ENCODE results near the gene KCNMA1.

Gene KCNMA1

DNA sequence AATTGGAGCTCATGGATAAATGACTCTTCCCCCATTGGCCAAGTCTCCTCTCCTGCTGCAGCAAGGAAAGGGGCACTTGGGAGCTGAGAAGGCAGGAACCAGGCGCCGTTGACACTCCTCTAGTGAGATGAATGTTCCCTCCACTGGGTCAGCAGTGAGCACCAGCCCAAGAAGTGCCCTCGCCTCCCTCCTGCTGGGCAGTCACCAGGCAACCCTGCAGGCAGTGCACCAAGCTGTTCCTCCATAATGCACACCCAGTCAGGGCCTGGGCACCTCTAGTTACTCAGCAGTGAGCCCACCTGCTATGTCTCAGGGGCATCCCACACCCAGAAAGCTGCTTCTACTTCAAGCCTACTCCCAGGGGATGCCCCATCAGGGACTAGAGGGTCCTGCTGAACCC, 84.3 kb downstream of the KCNMA1 start:
- no peak for DNase-seq

DNA sequence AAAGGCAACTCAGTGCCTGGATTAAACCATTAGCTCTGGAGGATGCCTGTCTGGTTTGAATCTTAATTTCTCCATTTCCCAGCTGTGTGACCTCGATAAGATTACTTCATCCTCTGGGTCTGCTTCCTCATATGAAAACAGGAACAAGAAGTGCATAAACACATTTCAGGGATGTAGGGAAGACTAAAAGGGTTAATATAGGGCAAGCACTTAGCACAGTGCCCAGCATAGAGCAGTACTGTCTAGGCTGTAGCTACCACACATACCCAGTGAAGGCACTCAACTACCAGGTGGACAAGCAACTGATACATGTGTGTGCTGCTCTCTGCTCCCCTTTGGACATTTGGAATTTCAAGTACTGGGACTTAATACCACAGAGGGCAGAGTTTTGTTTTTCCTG, 85.4 kb downstream of the KCNMA1 start:
- DNase-seq = no peak

DNA sequence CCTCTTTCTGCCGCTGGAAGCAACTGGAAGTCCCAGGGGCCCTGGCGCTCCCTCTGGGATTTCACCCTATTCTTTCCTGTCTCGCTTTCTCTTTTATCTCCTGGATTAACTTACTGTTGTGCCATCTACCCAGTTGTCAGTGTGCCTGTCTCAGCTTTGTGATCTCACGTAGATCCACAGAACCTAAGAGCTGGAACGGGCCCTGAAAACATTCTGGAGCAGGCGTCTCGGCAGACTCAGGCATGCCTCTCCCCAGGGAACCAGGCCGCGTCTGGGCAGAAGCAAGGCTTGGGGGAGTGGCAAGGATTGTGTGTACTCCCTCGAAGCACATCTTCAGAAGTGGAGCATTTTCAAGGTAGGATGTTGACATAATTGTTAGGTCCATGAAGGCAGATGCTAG, 87.2 kb downstream of the KCNMA1 start:
- no peak for DNase-seq

DNA sequence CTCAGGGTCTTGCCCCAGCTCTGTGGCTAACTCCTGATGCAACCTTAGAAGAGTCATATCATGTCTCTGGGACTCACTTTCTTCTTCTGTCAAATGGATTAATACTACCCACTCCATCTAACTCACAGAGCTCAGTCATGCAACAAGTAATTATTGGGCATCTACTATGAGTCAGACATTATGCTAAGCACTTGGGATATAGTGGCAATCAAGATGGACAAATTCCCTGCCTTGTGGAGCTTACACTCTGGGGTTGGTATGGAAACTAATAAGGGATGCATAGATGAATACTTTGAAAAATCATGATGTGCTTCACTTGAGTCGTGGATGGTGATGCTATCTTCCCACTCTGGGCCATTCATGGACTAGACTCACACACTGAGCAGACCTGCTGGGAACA, 88.9 kb downstream of the KCNMA1 start:
- DNase-seq = no peak

DNA sequence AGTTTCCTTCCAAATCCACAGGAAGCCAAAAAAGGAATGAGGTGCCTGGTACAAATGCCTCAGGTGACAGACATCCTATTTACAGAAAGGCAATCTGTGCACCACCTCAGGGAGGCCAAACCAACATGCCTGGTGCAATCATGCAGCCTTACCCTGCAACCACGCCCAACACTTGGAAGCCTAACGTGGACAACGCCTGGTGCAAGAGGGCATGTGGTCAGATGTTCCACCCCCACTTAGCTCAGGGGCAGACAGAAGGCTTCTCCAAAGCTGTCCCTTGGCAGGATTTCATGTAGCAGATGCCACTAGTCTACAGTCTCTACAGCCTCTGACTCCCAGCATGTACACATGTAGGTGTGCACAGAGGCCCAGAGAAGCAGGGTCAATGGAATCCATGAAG, 89.5 kb downstream of the KCNMA1 start:
- no peak for DNase-seq

DNA sequence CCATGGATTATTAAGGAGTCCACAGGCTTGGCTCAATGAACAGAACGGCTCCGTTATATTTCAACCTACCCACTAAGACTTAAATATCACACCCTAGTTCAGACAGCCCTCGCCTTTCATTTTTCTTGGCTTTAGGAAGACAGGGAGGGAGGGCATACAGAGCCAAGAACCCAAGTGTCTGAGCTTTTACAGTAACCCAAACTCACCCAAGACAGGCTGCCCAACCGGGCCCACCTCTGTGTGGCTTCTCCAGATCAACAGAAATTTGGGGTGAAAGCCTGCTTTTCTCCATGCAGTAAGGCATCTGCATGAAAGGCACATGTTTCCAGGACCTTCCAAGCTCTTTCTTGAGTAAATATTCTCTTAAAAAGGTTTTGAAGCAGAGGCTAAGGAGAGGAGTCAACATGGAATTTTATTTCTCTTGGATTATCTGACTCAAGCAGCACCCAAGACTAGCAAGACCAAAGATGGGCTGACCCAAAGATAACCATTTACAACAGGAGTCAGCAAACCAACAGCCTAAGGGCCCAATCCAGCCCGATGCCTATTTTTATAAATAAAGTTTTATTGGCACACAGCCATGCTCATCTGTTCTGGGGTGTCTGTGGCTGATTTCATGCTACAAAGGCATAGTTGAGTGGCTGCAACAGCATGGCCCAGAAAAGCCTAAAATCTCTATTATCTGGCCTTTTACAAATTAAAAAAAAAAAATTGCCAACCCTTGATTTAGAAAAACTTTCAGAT, 90.1 kb downstream of the KCNMA1 start:
- DNase-seq = no peak

DNA sequence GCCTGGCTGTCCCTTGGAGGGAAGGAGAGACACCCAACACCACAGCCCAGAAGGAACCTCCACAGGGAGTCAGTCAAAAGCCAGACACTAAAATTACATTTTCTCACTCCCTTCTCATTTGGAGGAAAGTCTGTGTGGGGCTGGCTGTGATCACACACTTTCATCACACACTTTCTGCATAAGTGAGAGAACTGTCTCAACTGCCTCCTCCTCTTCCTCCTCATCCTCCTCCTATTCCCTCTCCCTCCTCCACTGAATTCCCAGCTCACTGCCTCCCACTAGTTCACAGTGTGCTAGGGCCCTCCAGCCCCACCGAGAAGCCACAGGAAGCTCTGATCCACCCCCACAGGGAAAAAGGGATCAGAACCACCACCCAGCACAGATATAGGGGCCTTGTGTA, 91.6 kb downstream of the KCNMA1 start:
- no peak for DNase-seq

DNA sequence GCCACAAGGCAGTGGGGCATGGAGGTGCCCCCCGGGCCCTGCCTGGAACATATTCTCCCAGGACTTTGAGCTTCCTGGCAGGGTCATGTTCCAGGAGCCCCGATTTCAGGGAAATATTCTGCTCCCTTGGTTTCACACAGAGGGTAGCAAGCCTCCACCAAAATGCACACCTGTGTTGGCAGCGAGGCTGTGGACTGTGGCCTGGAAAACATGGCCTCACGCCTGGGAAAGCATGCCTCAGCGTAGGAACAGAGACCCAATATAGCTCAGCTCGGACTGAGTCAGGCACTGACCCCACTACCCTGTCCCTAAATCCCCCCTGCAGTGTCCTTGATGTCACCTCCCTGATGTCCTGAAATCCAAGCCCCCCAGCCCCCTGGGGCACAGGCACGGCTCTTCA, 92.0 kb downstream of the KCNMA1 start:
- no peak for DNase-seq

DNA sequence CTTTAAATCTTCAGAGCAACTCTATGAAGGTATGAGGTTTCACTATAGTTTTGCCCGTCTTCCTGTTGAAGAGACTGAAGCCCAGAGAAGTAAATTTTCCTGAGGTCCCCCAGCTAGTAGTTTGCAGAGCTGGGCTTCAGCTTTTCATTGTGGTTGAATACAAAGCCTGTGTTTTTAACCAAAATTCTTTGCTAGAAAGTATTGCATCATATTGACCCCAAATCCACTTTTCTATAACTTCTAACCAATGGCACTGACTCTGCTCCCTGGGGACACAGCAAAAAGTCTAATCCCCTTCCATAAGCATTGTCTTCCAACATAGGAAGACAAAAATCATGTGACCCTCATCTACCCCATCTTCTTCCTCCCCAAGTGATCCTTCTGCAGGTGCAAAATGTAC, 93.0 kb downstream of the KCNMA1 start:
- no peak for DNase-seq

DNA sequence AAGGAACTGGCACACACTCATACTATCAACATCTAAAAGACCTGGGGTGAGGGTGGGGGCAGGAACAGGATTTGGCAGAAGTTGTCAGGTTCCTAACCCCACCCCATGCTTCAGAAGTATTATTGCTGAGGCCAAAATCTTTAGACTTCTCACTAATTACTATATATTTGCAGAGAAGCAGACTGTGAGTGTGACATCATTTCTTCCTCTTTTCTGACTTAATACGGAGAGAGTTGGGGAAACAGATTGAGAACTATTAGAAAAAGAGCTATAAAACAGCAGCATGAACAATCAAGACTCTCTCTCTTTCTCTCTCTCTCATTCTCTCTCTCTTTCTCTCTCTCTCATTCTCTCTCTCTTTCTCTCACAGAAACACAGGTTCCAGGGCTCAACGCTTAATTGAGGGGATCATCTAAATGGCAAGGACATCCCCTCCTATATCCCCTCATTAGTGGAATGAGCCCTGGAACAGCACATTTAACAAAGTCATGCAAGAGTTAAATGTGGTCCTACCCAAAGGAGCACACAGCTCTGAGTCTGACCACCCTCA, 94.8 kb downstream of the KCNMA1 start:
- no peak for DNase-seq

DNA sequence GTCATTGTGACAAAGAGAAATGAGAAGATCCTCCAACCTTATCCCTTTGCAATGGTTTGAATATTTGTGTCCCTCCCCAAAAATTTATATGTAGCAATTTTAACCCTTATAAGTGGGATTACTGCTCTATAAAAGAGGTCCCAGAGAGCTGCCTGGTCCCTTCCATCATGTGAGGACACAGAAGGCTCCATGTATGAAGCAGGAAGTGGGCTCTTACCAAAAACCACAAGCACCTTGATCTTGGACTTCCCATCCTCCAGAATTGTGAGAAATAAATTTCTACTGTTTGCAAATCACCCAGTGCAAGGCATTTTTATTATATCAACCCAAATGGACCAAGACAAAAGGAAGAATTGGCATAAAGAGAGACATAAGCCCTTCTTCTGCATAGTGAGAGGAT, 95.7 kb downstream of the KCNMA1 start:
- no peak for DNase-seq

DNA sequence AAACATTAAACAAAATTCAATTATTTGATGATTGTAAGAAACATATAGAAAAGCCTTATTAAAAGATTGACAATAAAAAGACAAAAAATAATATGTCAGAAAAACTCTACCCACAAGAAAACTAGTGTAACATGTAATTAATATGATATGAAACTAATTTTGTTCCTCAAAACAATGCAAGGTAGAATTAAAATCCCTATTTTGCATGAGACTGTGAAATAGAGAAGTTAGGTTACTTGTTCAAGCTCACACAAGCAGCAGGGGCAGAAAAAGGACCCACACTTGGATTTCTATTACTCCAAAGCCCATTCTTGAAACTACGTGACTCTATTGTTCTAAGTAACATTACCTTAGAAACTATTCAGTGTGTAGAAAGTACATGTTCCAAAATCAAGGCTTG, 96.4 kb downstream of the KCNMA1 start:
- no peak for DNase-seq

DNA sequence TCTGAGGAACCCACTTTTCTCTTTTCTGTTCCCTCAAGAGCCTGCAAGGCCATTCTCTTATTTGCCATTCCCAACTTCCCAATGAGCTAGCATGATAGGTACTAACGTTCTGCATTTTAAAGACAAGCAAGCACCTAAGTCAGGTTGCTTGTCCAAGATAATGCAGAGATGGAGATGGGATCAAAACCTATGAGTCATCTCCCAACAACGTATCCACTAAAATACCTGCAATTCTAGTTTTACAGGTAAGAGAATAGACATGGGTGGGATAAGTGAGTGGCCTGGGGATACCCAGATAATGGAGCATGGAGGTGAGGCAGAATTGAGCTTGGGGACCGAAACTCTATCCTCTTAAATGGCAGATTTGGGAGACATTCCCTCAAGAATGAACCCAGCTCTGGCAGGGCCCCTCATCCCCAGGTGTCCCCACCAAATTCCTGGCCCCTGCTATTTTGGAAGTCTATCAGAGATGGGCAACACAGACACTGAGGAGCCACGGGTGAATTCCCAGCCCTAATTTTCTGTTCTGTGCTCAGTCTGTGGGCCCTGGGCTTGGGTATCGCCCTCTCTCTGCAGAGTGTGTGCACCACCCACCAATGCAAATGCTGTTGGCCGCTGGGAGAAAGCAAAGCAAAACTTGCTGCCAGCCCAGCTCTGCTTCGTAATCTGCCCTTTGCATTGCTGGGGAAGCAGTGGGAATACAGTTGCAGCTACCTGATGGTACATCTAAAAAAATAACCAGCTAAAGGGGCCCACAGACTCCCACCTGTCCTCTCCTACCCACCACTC, 98.3 kb downstream of the KCNMA1 start:
- DNase-seq = no peak

DNA sequence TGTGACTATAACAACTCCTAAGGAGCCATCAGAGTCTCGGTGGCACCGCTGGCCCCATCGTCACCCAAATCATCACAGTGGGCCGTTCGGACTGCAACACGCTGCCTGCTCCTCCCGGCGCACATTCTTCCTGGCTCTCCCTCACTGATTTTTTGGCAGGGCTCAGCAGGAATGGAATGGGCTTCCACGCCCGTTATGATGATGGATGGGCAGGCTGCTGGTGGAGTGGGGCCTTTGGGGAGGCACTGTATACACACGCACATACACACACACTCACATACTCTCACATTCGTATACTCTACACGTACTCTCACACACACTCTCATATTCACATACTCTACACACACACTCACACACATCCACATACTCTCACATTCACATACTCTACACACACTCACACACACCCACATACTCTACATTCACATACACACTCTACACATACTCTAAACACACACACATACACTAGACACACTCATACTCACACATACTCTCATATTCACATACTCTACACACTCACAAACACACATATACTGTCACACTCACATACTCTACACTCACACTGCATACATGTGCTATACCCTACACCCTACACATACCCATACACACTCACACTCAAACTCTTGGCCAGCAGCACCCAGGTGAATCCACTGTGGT, 99.8 kb downstream of the KCNMA1 start:
- no peak for DNase-seq

DNA sequence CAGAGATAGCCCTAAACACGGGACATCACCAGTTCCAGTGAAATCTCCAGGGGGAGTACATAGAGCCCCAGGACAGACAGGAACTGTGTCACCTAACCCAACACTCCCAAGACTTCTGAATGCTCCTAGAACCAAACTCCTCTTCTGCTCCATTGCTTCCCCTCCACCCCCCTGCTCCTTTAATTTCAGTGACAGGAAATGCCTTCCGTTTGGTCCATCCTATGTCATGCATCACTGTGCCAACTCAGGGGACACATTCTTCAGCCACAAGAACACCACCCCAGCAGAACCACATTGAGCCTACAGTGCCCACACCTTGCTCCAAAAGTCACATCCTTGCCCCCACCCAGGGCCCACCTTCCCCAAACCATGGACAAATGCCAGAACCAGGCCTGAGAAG, 100.5 kb downstream of the KCNMA1 start:
- DNase-seq = no peak

DNA sequence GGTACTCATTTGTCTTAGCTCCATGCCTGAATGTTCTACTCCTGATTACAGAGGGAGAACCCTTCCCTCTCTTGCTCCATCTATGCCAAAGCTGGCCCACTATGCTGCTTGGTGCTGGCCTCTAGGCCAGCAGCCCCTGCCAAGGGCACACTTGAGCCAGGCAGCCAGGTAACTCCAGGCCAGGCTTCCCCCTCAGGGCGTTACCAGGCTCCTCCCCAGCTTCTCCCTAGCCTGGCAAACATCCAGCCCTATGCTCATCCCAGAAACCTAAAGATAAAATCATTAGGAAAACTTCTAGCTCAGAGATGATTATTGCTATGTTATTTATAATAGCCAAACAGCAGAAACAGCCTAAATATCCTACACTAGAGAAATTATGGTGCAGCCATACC, 103.7 kb downstream of the KCNMA1 start:
- peak; percentile 19 for DNase-seq

DNA sequence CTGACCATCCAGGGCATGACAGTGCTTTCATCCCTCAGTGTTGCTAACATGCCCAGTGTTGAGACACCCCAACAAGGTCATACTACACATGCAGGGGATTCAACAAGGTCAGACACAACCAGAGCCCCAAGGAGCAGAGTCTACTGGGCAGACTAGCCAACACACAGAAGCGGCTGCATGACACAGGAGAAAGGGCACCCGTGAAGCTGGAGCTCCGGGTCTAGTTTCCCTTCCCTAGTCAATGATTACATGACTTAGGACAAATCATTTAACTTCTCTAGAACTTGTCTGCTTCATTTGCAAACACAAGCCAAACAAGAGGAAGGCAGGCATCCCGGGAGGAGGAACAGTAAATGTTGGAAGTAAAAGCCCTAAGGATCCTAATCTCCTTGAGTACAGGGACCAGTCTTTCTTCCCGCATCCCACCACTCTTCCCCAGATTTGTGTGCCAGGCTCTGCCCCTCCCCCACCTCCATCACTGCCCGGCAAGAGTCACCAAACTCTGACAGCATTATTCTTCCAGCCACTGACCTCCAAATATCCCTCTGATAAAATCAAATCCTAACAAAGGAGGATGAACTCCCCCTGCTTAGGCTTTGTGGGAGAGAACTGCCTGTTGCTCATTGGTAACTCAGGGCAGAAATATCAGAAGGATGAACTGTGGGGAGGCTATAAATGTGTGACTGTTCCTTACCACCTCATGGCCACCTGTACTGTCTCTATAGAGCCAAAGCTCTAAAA, 104.3 kb downstream of the KCNMA1 start:
- DNase-seq = no peak

DNA sequence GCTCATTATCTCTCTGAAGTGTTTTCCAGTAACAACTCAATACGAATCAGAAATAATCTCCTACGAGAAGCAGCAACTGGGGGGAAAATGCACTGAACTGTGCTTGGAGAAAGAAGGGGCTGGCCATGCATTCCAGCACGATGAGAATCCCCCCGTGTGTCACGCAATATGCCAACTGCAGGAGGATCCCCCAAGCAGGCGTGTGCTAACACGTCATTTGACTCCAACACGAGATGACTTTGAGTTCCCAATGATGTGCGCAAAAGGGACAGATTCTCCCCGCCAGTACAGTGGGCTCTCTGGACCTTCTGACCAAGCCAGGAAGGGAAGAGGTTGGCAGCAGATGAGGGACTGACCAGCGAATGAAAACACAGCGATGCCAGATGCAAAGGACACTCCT, 105.5 kb downstream of the KCNMA1 start:
- DNase-seq = no peak

DNA sequence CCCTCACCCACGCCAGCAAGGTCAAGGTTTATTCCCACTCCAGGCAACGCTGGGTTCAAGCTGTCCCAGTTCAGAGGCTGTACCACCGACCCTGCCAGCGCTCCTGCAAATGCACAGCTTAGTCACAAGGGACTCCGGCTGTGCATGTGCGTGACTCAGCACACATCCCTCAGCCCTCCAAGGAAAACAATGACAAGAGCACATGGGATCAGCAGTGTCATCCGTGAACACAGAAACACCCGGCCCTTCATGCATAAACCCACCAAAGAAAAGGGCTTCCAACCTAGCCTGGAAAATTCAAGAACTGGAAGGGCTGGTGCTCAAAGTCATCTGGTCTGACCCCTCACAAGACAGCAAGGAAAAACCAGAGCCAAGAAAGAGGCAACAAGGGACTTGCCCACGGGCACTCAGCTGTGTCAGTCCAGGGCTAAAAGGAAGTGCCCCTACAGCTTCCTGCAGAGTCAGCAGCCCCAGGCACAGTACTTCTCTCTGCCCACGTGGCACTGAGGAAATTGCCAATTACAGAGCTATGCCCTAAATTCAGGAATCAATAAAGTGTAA, 106.1 kb downstream of the KCNMA1 start:
- no peak for DNase-seq

DNA sequence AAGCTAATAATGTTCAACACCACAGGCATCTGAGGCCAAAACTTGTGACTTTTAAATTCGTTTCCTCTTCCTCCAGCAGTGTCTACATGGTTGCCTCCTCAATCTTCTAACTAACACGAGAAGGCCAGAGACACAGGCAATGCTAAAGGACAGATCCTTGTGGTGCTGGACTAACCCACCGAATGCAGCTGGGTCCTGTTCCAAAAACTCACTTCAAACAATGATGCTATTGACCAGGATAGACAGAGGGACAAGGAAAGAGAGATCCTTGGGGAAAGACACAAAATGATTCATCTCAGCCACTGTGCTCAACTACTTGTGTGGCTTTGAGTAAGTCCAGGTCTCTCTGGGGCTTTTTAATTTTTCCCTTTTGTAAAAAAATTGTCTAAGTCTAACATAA, 107.6 kb downstream of the KCNMA1 start:
- no peak for DNase-seq

DNA sequence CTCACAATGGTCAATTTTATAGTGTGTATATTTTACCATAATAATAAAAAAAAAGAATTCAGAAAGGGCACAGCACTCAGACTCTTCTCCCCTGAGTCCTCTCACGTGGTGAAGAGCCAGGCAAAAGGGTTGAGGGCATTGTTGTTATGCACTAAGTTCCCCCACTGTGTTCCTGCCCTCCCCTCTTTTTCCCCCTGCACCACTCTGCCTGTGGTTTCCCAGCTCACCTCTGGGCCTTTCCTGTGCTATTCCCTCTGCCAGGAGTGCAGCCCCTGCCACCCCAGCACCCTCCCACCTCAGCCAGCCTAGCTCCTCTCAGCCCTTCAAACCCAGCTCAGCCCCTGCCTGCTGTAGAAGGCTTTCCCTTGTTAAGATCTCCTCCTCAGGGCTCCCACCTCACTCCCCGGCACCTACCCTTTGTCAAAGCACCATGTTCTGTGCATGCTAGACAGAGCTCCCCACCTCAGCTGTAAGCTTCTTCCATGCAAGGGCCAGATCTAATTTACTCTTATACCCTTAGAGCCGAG, 108.5 kb downstream of the KCNMA1 start:
- no peak for DNase-seq

DNA sequence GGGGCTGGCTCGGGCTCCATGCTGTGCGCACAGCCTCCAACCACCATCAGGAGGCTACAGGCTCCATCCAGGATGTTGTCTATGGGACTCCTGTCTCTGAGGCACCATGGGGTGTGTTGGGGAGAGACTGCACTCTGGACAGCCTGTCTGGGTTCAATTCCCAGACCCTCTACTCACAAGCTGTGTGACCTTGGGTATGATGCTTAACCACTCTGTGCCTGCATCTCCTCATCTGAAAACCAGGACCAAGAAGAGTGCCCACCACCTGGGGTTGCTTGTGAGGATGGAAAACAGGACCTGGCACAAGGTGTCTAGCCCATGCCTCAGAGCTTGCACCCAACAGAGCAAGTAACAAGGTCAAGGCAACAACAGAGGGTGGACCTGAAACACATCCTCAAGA, 109.8 kb downstream of the KCNMA1 start:
- DNase-seq = no peak
